HG03432 (cell line): Measurements from ENCODE around the gene RSF1.
"Not testable (repeated sequence)": the region's sequence is repeated elsewhere in the genome, so short reads cannot be mapped to it uniquely, and the experiment has no call there.

Experiments used
- ATAC-seq: cut with Tn5 transposase; IDR thresholded peaks from one replicate; pipeline ENCODE4 v1.9.1; 2021; ENCODE audit warnings: mild to moderate bottlenecking, moderate library complexity; ENCODE audit not compliant: unreplicated experiment

RSF1 gene

DNA sequence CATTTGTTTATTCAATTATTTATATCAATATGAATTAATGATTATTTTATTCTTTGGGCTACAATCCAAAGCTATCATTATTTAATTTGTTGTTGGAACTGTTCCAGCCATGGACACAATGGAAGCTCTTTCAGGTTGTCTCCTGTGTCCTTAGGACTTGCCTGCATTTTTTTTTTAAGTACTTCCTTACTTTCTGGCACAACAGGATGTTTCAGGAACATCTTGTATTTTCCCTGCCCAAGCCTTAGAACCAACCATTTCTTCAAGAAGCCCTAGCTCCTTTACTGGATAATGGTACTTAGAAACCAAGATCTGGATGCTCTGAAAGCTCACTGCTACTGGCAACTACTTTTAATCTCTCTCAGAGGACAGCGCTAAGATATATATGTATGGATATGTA is 125.1 kb downstream of the RSF1 start:
- ATAC-seq = no peak

DNA sequence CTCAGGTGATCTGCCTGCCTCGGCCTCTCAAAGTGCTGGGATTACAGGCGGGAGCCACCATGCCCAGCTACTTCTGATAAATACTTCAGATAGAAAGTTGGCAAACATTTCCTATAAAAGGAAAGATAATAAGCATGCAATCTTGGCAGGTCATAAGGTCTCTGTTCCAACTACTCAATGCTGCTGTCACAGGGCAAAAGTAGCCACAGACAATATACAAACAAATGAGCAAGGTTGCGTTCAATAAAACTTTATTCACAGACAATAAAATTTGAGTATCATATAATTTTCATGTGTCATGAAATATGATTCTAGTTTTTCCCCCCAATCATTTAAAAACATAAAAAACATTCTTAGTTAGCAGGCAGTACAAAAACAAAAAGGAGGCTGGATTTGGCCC is 129.9 kb downstream of the RSF1 start:
- ATAC-seq = no peak

DNA sequence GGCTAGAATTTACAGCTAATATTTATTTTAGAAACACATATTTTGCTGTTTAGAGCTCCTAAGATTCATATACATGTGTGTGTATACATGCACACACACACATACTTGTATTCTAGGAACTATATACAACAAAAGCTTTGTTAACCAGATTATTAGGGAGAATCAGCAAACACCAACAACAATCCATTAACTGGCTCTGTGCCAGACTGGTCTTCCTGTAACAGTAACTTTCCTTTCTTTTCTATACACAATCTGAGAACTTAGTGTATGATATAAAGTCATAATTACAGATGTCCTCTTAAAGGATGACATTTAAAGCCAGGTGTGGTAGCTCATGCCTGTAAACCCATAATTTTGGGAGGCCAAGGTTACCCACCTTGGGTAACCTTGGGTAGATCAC is 133.4 kb downstream of the RSF1 start:
- ATAC-seq = no peak

DNA sequence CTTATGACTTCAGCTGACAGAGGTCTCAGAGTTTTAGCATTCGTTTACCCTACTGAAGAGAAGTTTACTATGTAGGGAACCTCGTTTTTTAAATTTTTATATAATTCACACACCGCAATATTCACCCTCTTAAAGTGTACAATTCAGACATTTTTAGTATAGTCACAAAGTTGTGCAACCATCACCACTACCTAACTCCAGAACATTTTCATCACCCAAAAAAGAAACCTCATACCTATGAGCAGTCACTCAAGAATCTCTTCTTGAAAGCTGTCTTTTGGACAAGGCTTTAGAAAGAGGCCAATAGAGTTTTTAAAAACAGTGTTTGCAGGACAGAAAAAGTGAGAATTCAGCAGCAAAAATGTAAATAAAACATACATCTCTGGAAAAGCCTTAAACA is 143.4 kb downstream of the RSF1 start:
- ATAC-seq = no peak

DNA sequence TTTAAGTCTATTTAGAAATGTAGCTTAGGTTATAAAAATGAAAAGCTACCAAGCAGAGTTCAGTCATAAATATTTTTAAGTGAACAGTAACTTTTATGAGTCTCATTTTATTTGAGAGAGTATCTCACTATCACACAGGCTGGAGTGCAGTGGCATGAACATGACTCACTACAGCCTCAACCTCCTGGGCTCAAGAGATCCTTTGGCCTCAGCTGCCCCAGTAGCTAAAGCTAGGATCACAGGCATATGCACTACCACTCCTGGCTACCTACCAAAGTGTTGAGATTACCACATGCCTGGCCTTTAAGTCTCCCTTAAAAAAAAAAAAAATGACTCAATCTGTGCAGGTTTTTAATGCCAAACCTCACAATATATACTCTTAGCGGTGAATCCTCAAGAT is 148.3 kb downstream of the RSF1 start:
- no peak for ATAC-seq

DNA sequence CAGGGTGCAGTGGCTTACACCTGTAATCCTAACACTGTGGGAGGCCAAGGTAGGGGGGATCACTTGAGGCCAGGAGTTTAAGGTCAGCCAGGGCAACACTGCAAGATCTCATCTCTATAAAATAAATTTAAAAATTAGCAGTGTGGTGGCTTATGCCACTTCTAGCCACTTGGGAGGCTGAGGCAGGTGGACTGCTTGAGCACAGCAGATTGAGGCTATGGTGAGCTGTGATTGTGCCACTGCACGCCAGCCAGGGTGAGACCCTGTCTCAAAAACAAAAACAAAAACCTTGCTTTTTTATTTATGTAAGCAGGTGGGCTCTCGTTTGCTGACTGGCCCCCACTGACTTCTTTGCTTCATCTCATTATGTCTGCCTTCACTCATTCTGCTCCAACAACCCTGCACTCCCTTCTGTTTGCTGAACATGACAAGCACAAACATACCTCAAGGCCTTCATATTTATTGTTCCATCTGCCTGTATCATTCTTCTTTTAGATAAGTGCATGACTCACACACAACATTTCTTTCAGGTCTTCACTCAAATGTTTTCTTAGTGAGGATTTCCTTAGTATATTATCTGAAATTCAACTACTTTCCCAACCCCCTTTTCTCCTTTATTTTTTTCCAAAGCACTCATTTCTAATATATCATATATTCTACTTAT is 150.5 kb downstream of the RSF1 start:
- no peak for ATAC-seq

DNA sequence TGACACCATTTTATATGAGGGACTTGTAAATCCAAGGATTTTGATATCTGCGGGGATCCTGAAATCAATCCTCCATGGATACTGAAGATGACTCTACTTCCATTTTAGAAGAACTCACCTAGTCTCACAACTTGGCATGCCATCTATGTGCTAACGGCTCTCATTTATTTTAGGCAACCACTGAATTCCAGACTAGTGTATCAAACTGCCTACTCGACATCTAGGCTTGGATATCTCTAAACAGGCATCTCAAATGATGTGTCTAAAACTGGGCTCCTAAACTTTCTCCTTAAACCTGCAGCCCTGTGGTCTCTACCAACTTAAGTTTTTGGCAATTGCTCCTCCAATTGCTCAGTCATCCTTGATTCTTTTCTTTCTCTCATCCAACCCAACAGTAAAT is 151.8 kb downstream of the RSF1 start:
- ATAC-seq = no peak

DNA sequence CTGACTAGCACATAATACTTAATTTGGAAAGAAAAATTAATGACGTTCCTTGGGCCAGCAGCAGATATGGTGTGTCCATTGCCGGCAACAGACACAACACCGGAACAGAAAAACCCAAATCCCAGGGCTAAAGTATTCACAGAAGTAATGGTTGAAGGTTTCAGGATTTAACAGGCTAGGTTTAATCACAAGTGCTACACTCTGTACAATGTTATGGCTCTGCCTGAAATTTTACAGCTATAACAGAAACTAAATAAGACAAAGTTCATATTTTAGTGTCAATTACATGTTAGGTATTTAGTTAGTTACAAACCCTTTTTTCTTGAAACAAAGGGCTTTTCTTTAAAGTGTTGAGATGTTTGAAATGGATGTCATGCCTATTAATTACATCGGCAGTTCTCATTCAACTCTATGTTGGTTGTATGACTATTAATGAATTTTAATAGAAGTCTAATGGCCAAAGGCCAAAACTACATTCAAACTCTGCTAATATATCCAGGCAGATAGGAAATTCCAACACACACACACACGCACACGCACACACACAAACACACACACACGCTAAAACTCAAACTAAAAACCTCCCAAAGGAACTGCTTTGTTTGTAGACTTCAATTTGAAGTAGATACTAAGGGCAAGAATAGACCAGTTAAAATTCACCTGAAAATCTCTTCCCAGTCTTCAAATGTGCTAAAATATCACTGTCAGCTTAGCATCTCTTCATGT is 155.1 kb downstream of the RSF1 start:
- ATAC-seq = no peak

DNA sequence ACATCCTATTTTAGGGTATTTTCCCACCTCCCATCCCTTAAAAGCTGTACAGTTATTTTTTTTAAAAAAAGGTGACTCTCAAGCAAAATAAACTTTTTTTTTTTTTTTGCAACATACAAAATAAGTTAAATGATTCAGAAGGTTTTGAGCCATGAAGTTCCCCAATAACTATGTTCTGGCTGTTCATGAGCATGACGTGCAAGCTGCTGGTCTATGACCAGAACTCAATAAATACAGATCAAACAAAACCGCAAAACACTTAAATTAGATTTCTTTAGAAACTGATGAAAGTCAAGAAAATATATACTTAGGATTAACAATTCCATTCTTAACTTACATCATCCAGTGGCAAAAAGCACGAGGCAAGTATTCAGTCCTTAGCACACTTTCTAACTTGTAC is 158.9 kb downstream of the RSF1 start:
- ATAC-seq = no peak

DNA sequence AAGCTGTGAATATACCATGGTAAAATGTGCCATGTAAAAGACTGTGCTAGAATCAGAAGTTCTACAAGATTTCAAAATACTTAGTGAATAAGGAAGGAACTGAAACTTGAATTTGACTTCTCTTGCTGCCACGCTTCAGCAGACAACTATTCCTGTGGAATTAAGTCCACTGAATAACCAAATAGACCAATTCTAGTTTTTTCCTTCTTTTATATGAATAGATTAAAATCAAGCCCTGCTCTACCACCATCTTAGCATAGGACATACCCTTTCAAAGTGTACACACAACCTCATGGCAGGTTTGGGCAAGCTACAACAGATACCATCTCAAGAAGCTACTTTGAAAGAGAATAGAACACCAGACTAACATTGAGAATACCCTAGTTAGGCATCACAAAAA is 159.6 kb downstream of the RSF1 start:
- ATAC-seq = no peak

DNA sequence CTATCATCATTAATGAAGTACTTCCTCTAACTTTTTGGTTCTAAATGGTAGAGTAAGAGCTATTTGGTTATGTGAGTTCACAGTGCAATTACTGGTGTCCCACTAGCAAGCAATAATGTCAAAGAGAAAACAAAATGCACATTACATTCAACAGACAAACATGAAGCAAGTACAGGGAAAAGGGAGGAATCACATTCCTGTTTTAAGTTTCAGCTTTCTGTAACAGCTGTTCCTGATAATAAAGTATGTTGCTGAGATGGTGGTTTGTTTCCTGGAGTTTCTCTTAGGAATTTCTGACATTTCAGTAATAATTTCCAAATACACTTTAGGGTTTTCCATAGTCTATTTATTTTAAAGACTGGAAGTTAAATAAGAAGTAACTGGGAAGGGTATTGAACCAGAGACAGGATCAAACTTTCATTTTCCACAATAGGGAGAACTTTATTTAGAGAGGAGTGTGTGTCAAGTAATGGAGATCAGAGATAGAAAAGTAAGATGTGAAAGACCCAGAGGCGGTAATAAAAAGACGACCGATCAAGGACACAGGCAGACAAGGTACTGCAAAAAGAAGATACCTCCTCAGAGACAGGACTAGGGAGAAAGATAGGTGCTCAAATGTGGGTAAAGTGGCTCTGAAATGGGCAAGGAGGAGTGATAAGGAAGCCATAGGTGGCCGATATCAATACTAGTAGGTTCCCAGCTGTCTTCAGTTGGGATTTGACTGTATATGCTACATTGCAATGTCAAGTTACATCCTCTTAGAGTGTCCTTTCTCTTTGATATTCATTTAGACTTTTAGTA is 162.1 kb downstream of the RSF1 start:
- ATAC-seq = no peak

DNA sequence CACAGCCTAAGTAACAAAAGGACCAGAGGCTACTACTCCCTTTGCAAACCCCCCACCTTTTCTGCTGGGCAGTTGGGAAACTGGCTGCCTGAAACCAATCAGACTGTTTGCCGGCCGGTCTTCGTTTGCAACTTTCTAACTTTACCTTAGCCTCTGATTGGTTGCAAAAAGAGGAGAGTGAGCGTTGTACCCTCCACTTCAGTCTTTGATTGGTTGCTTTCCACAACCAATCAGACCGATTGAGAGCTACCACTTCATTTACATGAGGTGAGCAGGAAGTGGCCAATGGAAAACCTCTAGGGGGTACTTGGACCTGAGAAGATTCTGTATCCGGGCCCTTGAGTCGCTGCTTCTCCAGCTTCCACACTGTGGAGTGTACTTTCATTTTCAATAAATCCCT is 164.2 kb downstream of the RSF1 start:
- no peak for ATAC-seq

DNA sequence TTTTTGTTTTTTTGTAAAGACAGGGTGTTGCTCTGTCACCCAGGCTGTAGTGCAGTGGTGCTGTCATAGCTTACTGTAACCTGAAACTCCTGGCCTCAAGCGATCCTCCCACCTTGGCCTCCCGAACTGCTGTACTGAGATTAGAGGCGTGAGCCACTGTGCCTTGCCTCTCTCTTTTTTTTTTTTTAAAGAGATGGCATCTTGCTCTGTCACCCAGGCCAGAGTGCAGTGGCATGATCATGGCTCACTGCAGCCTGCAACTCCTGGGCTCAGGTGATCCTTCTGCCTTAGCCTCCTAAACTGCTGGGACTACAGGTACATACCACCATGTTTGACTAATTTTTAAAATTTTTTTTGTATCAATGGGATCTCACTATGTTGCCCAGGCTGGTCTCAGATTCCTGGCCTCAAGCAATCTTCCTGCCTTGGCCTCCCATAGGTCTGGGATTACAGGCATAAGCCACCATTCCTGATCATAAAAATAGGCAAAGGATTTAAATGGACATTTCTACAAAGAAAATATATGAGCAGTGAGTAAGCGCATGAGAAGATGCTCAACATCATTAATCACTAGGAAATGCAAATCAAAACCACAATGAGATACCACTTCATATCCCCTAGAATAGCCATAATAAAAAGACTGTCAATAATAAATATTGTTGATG is 165.6 kb downstream of the RSF1 start:
- no peak for ATAC-seq

DNA sequence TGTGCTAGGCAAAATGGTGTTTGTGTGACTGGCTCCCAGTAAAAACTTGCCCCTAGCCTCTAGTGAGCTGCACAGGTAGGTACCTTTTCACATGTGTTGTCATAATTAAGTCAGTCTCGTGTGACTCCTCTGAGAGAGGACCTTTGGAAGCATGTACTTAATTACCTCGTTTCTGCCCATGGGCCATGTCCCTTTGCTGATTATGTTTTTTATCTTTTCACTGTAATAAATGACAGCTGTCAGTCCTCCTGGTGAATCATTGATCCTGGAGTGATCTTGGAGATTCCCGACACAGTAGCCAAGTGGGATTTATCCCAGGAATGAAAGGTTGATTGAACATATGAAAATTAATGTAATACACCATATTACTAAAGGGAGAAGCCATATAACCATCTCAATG is 170.4 kb downstream of the RSF1 start:
- no peak for ATAC-seq

DNA sequence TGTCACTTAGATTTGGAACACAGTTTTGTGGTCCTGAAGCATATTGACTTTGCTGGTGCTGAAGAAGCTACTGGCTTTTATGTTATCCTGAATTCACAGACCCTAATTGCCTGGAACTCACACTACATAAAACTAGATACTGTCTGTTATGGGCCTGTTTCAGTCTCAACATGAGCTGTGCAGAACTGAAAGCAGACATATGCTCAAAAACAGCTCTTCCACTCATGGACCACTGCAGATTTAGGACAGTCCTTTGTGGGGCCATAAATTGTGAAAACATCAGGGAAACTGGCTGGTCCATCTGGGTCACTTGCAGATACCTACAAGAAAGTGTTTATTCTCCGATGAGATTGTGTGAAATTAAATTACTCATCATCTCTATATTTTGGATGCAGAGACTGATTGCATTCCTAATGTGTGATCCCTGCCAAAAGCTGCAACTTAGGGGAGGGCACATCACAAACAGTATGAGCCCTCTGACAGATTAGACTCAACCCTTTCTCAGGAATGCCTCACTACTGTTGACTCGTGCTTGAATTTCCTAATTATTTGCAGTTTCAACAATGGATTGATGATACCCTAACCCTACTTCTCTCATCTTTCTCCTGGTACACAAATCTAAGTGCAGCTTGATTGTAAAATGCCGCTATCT is 172.7 kb downstream of the RSF1 start:
- ATAC-seq = no peak

DNA sequence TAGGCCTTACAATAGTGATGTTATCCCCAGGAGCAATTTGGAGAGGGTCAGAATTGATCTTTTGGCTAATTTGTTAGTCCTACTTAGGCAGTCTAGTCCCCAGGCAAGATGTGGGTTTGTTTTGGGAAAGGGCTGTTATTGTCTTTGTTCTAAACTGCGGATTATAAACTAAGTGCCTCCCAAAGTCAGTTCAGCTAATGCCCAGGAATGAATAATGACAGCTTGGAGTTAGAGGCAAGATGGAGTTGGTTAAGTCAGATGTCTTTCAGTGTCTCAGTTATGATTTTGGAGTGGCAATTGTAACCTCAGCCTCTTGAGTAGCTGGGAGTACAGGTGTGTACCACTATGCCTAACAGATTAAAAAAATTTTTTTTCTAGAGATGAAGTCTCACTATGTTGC is 175.6 kb downstream of the RSF1 start:
- no peak for ATAC-seq

DNA sequence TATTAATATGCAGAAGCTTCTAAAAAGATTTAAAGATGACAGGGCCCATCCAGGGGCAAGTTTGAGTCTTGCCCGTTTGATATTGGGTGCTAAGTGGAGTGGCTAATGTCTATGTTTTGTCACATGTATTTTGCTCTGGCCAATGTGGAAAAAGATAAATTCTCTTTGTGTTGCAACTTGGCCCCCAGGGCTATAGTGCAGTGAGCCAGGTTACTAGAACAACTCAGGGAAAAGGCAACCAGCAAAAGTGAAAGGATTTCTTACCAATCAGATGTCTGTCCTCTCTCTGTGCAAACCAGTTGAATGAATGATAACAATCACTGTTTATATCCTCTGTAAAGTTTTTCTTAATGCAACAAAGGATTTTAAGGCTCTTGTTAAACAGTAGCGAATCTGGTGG is 178.3 kb downstream of the RSF1 start:
- no peak for ATAC-seq

DNA sequence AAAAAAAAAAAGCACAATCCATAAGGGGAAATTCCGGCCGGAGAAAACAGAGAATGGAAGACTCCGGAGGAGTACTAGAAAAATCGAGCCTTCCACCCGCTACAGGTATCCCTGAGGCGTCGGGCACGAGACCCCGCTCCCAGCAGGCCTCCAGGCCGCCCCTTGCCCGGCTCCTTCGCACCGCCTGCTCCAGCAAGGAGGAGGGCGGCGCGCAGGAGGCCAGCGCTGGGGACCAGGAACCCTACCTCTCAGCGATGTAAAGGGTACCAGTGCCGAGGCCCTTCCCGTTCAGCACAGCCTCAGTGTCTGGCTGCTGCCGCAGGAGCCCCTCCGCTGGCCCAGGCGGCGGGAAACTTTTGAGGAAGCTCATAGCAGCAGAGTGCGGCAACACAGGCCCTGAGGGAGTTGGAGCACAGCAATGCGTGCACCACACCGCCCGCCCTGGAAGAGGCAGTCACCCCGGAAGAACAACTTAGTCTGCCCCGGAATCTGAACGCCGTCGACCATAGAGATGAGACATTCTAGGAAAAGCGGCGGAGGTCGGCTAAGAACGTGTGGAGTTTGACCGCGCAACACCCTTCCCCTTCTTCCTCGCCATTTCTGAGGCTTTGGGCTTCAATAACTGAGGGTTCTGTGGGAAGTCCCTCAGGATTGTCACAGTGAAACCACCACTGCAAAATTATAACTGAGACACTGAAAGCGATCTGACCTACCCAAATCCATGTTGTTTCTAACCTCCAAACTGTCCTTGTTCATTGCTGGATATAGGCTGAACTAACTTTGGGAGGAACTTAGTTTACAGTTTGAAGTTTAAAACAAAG is 183.0 kb downstream of the RSF1 start, which contains the start of gene CLNS1A:
Gene CLNS1A, minus strand, starts transcription at position 450 of the 821 bp plus-strand sequence. Its CDS starts 80 bp downstream, at position 370.
- peak; percentile 96 for ATAC-seq

DNA sequence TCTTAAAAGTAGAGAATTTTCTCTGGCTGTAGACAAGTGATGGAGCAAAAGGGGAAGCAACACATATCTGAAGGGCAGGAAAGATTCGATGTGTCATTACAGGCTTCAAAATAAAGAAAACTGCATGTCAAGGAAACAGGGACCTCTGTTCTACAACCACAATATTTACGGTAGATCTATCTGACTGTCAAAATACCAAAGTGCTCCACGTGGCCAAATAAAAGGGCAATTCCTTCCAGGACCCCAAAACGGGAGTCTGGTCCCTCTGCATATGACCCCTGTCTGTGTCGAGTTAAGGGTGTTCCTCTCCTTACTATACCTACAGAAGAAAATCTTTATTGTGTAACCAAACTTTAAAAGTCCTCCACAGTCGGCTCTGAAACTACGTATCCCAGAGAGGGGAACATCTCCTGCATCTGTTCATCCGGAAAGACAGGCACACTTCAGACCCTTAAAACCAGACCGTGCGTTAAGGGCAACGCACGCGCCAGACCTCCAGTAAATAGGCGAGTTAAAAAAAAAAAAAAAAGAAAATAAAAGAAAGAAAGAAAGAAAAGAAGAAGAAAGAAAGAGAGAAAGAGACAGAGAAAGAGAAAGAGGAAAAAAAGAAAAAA is 183.7 kb downstream of the RSF1 start:
- ATAC-seq = no peak

DNA sequence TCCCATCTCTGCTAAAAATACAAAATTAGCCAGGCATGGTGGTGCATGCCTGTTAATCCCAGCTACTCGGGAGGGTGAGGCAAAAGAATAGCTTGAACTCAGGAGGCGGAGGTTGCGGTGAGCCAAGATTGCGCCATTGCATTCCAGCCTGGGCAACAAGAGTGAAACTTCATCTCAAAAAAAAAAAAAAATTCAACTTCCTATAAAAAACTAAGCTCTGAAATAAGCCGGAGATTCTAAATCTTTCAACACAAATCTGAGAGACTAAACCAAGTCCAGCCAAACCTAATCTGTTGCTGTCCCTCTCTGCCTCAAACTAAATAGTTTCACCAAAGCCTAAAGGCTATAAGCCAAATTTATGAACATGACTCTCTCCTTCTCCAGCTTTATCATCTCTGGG is 186.6 kb downstream of the RSF1 start:
- not testable (repeated sequence) for ATAC-seq
